GM13977 (cell line): ENCODE data around the gene ARL5C.

Source experiments
- DNase-seq: peaks from one replicate; pipeline ENCODE4 v3.0.0; 2012; ENCODE audit warnings: low spot score
- in situ Hi-C: fragments of 300-500 bp; cut with MboI; formaldehyde crosslinking; loops from one replicate; pipeline ENCODE4 v1.12.0; 2022; ENCODE audit warnings: low sequenced_read_pairs, low pct_unique_long_range_greater_than_20kb, mixed read lengths, inconsistent platforms; ENCODE audit not compliant: unreplicated experiment
- TF ChIP-seq, protein P1 (sequence below): IDR thresholded peaks from 2 replicates; pipeline ENCODE4 v1.5.1; 2012; ENCODE audit warnings: mild to moderate bottlenecking, control low read depth; ENCODE audit not compliant: insufficient read depth; ENCODE audit errors: extremely low read depth, missing control alignments

Gene ARL5C

DNA sequence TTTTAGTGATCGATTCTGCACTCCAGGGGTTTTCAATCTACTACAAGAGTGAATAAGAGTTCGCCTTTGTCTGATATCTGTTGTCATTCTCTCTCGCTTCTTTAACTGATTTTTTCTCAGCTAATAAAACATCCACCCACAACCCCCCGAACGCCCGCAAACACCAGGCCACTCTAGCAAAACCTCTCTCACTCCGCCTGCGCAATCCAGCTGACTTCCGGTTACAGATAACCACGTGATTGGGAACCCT lies 33.8 kb upstream of the ARL5C start:
- in situ Hi-C loops: no loop called here
- DNase-seq: peak; percentile 97
- TF ChIP-seq, protein P1, sequence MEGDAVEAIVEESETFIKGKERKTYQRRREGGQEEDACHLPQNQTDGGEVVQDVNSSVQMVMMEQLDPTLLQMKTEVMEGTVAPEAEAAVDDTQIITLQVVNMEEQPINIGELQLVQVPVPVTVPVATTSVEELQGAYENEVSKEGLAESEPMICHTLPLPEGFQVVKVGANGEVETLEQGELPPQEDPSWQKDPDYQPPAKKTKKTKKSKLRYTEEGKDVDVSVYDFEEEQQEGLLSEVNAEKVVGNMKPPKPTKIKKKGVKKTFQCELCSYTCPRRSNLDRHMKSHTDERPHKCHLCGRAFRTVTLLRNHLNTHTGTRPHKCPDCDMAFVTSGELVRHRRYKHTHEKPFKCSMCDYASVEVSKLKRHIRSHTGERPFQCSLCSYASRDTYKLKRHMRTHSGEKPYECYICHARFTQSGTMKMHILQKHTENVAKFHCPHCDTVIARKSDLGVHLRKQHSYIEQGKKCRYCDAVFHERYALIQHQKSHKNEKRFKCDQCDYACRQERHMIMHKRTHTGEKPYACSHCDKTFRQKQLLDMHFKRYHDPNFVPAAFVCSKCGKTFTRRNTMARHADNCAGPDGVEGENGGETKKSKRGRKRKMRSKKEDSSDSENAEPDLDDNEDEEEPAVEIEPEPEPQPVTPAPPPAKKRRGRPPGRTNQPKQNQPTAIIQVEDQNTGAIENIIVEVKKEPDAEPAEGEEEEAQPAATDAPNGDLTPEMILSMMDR: no peak

DNA sequence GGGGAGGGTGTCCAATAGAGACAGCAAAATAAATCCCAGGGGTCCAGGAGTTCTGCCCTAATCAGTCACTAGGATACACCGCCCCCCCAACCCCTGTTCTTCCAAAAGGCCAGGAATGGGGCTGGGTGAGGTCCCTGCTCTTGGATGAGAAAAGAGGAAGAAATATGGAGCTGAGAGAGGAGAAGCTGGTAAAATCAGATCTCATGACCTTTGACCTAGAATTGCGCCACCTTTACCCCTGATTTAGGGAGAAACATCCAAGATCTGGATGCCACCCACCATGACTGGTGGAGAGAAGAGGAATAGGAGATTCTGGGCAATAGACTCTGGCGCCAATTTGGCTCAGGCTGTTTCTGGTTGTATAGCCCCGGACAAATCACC lies 32.2 kb upstream of the ARL5C start:
- in situ Hi-C loops: no loop called here
- no peak for DNase-seq
- TF ChIP-seq, protein P1: no peak

DNA sequence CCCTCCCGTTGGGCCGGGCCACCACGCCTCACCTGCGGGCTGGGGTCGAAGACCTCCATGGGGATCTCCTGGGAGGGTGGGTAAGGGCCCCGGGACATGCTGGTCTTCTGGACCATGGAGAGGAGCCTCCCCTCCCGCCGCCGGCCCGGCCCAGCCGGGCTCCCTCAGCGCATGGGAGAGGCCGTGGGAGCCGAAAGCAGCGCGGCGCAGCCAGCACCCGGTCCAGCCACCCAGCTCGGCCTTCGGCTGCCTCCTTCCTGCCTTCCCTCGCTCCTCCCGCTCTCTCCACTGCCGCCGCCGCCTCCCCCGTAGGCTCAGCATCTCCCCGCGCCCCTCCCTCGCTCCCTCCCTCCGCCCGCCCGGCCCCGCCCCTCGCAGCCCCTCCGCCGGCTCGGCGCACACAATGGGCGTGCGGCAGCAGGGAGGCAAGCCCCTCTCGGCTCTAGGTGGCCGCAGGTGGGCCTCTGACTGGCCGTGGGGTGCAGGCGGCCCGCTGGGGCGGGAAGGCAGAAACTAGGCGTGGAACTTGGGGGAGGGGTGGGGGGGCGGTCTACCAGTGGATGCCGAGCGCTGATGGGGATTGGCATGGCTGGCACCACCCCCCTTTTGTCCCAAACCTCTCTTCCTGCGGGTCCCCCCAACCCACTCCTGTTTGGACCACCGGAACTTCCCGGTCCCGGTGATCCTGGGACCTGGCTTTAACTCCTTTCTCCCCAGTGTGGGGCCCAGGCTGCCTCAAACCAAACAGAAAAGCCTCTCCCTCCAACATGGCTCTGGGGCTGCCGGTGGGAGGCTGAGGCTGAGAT lies 31.6 kb upstream of the ARL5C start, which contains the start of gene CACNB1:
Gene CACNB1, minus strand, starts transcription at position 290 of the 806 bp plus-strand sequence. Its CDS starts 174 bp downstream, at position 116.
- in situ Hi-C loops: no loop called here

DNA sequence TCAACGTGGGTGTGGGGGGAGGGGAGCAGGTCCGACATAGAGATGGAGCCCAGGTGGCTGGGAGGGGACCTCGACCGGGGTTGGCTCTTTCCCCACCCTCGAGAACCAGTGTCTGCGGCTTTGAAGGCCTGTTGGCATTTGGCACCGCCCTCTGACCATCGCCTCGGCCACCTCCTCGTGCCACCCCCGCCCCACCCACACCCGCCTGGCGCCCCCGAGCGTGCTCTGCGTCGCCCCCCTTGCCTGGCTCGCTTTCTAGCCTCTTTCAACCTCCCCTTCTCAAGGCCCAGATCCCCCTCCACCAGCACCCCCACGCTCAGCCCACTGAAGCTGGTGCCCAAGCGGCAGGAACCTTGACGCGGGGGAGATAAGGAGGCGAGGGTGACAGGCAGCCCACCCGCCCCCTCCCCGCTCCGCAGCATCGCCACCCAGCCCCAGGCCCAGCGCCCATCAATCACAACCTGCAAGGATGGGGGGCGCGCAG lies 30.9 kb upstream of the ARL5C start:
- TF ChIP-seq, protein P1: no peak
- in situ Hi-C loops: no loop called here
- DNase-seq: peak; percentile 64

More for the DNA sequence above, 31.6 kb upstream of the ARL5C start, which contains the start of gene CACNB1:
- DNase-seq: peak; percentile 92
- TF ChIP-seq, protein P1: no peak

DNA sequence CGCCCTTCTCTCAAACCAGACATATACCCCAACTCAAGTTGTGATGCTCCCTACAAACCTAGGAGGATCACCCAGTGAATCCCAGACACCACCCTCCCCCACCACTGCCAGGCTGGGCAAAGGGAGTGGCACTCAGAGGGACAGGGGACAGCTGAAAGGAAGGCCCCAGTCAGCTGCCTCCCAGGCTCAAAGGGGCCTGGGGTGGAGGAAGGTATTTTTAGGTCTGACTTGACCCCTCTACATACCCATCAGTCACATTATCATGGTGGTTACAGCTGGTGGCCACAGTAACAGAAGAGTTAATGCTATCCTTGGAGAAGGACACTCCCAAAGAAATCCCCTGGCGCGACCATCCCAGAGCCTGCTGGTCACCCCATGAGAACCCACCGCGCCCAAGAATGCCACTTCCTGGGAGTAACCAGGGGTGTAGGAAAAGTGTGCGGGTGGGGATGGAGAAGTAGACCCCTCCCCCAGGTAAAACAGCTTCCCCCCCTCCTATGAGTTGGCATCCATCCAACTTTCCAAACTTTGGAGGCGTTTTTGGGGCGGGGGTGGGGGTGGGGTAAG lies 30.4 kb upstream of the ARL5C start:
- no peak for DNase-seq
- in situ Hi-C loops: no loop called here
- TF ChIP-seq, protein P1: no peak

DNA sequence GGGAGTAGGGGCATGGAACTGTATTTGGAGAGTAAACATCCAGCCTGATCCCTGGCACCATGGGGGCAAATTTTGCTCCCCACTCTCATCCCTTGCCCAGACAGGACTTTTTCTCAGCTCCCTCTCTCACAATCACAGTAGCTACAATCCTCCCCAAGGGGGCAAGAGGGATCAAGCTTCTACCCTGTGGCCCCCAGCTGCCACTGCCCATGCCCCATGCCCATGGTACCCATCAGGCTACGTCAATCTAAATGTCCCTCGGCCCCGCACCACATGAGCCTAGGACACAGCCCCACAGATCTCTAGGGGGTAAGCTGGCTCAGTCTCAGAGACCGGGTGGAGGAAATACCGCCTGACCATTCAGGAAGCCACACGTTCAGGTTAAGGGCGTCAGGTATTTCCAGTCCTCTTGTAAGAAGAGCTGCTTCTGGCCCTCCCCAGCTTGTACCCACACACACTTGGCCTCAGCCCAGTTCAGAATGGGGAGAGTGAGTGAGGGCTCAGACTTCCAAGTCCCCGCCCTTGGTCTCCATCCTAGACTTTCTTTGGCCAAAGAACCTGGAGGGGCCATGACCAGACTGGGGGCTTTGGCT lies 29.7 kb upstream of the ARL5C start:
- no peak for DNase-seq
- in situ Hi-C loops: no loop called here

More for the DNA sequence above, 29.7 kb upstream of the ARL5C start:
- TF ChIP-seq, protein P1: no peak
